HUES64 (cell line): ENCODE measurements around the gene TMEM37.

Experiments used
- H3K27ac ChIP-seq: 2 replicates; pipeline ENCODE4 v1.7.0; 2013; ENCODE audit warnings: low read depth, low read length, inconsistent platforms
- H3K27me3 ChIP-seq: 2 replicates; pipeline ENCODE4 v1.6.1; 2013; ENCODE audit warnings: mild to moderate bottlenecking, low read length; ENCODE audit not compliant: insufficient read depth
- H3K36me3 ChIP-seq: 2 replicates; pipeline ENCODE4 v1.6.1; 2013; ENCODE audit warnings: mild to moderate bottlenecking, low read length; ENCODE audit not compliant: insufficient read depth
- H3K4me1 ChIP-seq: 2 replicates; pipeline ENCODE4 v1.6.1; 2013; ENCODE audit warnings: mild to moderate bottlenecking, low read length, moderate library complexity; ENCODE audit not compliant: insufficient read depth
- H3K4me3 ChIP-seq: 2 replicates; pipeline ENCODE4 v1.5.1; 2013; ENCODE audit warnings: mild to moderate bottlenecking, low read length, moderate library complexity
- H3K9ac ChIP-seq: 2 replicates; pipeline ENCODE4 v1.6.1; 2013; ENCODE audit warnings: mild to moderate bottlenecking, low read depth, low read length
- H3K9me3 ChIP-seq: 2 replicates; pipeline ENCODE4 v1.6.1; 2013; ENCODE audit warnings: low read depth, low read length; ENCODE audit not compliant: insufficient read depth
- WGBS: fragments of 150-250, 120-280 bp; methylation state at CpG from one replicate; pipeline ENCODE4 v1.1.7; 2013; ENCODE audit warnings: missing lambda C conversion rate; 5-methylcytosine and 5-hydroxymethylcytosine counted together

Gene TMEM37

GRCh38 chr2:119419803-119420508 lies 11.7 kb upstream of the TMEM37 start:
- no peak overlapping the region for H3K9ac ChIP-seq
- H3K4me3 ChIP-seq, result no peak overlapping the region
- H3K36me3 ChIP-seq, result no peaks in the 10 kb centered on the region
- 79% methylated on average over 1 of the region's 1 CpG for WGBS
- H3K4me1 ChIP-seq, result no peaks in the 10 kb centered on the region
- no peaks in the 10 kb centered on the region for H3K27me3 ChIP-seq
- H3K27ac ChIP-seq, result no peak overlapping the region
- H3K9me3 ChIP-seq, result peaks cover 15% of the 10 kb centered on the region

- Histone ChIP-seq H3K27ac (no peak overlapping the region), H3K27me3 (no peaks in the 10 kb centered on the region)
- WGBS, result 91% methylated on average over 1 of the region's 1 CpG
Observed at GRCh38 chr2:119421304-119421703, 10.3 kb upstream of the TMEM37 start.

GRCh38 chr2:119421741-119422140 lies 9.9 kb upstream of the TMEM37 start:
- Histone ChIP-seq H3K36me3 (no peaks in the 10 kb centered on the region), H3K9ac (no peak overlapping the region), H3K9me3 (peaks cover 15% of the 10 kb centered on the region), H3K27ac (no peak overlapping the region), H3K27me3 (no peaks in the 10 kb centered on the region), H3K4me1 (peaks cover 3% of the 10 kb centered on the region; the same call in 1 of the 2 replicates), H3K4me3 (no peak overlapping the region)

More at GRCh38 chr2:119421304-119421703, 10.3 kb upstream of the TMEM37 start:
- Histone ChIP-seq H3K9me3 (peaks cover 15% of the 10 kb centered on the region), H3K36me3 (no peaks in the 10 kb centered on the region), H3K4me1 (no peaks in the 10 kb centered on the region), H3K9ac (no peak overlapping the region), H3K4me3 (no peak overlapping the region)

- no peaks in the 10 kb centered on the region for H3K27me3 ChIP-seq
- H3K4me1 ChIP-seq, result peaks cover 6% of the 10 kb centered on the region; the same call in 1 of the 2 replicates
- no peak overlapping the region for H3K4me3 ChIP-seq
- WGBS, result 81% methylated on average over 7 of the region's 7 CpGs
- H3K27ac ChIP-seq, result no peak overlapping the region
- H3K36me3 ChIP-seq, result no peaks in the 10 kb centered on the region
- no peak overlapping the region for H3K9ac ChIP-seq
- peaks cover 15% of the 10 kb centered on the region for H3K9me3 ChIP-seq
Observed at GRCh38 chr2:119422360-119423107, 9.1 kb upstream of the TMEM37 start.

- Histone ChIP-seq H3K36me3 (no peaks in the 10 kb centered on the region), H3K9me3 (peaks cover 15% of the 10 kb centered on the region), H3K27me3 (no peaks in the 10 kb centered on the region), H3K4me1 (peaks cover 6% of the 10 kb centered on the region; the same call in 1 of the 2 replicates), H3K4me3 (no peak overlapping the region), H3K9ac (no peak overlapping the region), H3K27ac (no peak overlapping the region)
- 93% methylated on average over 1 of the region's 2 CpGs for WGBS
Observed at GRCh38 chr2:119423108-119423444, 8.6 kb upstream of the TMEM37 start.

- peaks cover 6% of the 10 kb centered on the region; the same call in 1 of the 2 replicates for H3K4me1 ChIP-seq
- no peaks in the 10 kb centered on the region for H3K36me3 ChIP-seq
- no peaks in the 10 kb centered on the region for H3K27me3 ChIP-seq
- H3K9ac ChIP-seq, result no peak overlapping the region
- peaks cover 15% of the 10 kb centered on the region for H3K9me3 ChIP-seq
- H3K4me3 ChIP-seq, result no peak overlapping the region
- 98% methylated on average over 2 of the region's 2 CpGs for WGBS
- no peak overlapping the region for H3K27ac ChIP-seq
Observed at GRCh38 chr2:119423811-119424210, 7.8 kb upstream of the TMEM37 start.

GRCh38 chr2:119424284-119425118 lies 7.2 kb upstream of the TMEM37 start:
- no peak overlapping the region for H3K4me3 ChIP-seq
- no peak overlapping the region for H3K9ac ChIP-seq
- 95% methylated on average over 10 of the region's 10 CpGs for WGBS
- peaks cover 6% of the 10 kb centered on the region; the same call in 1 of the 2 replicates for H3K4me1 ChIP-seq
- no peak overlapping the region for H3K27ac ChIP-seq
- H3K9me3 ChIP-seq, result peaks cover 15% of the 10 kb centered on the region
- H3K27me3 ChIP-seq, result no peaks in the 10 kb centered on the region
- H3K36me3 ChIP-seq, result no peaks in the 10 kb centered on the region

GRCh38 chr2:119425119-119425405 lies 6.6 kb upstream of the TMEM37 start:
- Histone ChIP-seq H3K4me3 (no peak overlapping the region), H3K27ac (no peak overlapping the region), H3K36me3 (no peaks in the 10 kb centered on the region), H3K9ac (no peak overlapping the region), H3K4me1 (peaks cover 6% of the 10 kb centered on the region; the same call in 1 of the 2 replicates), H3K9me3 (peaks cover 15% of the 10 kb centered on the region), H3K27me3 (no peaks in the 10 kb centered on the region)
- WGBS, result 93% methylated on average over 1 of the region's 1 CpG

- H3K36me3 ChIP-seq, result no peaks in the 10 kb centered on the region
- H3K9me3 ChIP-seq, result peaks cover 12% of the 10 kb centered on the region
- H3K4me1 ChIP-seq, result peaks cover 6% of the 10 kb centered on the region; the same call in 1 of the 2 replicates
- no peak overlapping the region for H3K27ac ChIP-seq
- no peak overlapping the region for H3K4me3 ChIP-seq
- H3K27me3 ChIP-seq, result no peaks in the 10 kb centered on the region
- 91% methylated on average over 7 of the region's 7 CpGs for WGBS
- H3K9ac ChIP-seq, result no peak overlapping the region
Observed at GRCh38 chr2:119425620-119426395, 5.8 kb upstream of the TMEM37 start.

- Histone ChIP-seq H3K27me3 (no peaks in the 10 kb centered on the region), H3K4me3 (no peak overlapping the region), H3K36me3 (no peaks in the 10 kb centered on the region), H3K27ac (no peak overlapping the region), H3K9ac (no peak overlapping the region), H3K4me1 (peaks cover 6% of the 10 kb centered on the region; the same call in 1 of the 2 replicates), H3K9me3 (peaks cover 8% of the 10 kb centered on the region)
- WGBS, result 70% methylated on average over 5 of the region's 5 CpGs
Observed at GRCh38 chr2:119426396-119426675, 5.3 kb upstream of the TMEM37 start.
